ENCODE results near the gene VTI1A. TPM values are rescaled to one million over a fixed set of nuclear protein-coding genes. Genes with fewer than 3 reads are reported as not detected.

The VTI1A gene
- total and polyA plus RNA-seq, 2 of the 13 experiments (the other 11 are each of a cell fraction or from before 2014, with no cell fraction given) = 11.7 to 32.7 TPM

DNA sequence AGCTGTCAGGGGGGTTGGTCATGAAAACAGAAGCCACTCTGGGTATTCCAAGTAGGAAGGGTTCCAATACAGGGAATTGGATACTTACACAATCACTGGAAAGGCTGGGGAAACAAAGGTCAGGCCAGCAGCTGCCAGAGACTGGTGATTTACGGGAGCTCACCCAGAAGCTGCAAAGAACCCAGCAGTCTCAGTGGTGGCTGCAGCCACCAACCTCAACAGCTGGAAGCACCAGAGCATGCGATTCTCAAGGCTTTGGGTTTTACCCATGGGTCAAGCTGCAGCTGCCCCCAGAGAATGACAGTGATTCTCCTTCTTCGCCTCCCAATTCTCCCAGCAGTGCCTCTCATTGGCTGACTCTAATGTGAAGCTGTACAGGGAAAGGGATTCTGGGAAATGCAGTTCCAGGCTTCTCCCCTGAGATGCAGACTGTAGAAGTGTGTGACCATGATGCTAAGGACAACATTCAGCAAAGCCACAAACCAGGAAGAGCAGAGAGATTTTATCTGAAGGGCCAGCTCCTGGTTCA lies 395.9 kb downstream of the VTI1A start (continued):
- TF ChIP-seq EEA1 (CRISPR knock-in tag; IDR thresholded peaks at IDR 0.05; ENCODE audit: borderline replicate concordance) = no peak
- peak; percentile 89 for TF ChIP-seq ZNF143 (CRISPR knock-in tag; IDR thresholded peaks at IDR 0.05)
- TF ChIP-seq ZBTB20 (CRISPR knock-in tag; IDR thresholded peaks at IDR 0.05; ENCODE audit: borderline replicate concordance, low read depth) = no peak
- no peak for TF ChIP-seq ZNF749 (CRISPR knock-in tag; IDR thresholded peaks at IDR 0.05; ENCODE audit: borderline replicate concordance)
- TF ChIP-seq NCOA5 (CRISPR knock-in tag; IDR thresholded peaks at IDR 0.05) = no peak
- TF ChIP-seq MEIS2 (CRISPR knock-in tag; IDR thresholded peaks at IDR 0.05) = no peak
- no peak for TF ChIP-seq PHF21A (CRISPR knock-in tag; IDR thresholded peaks at IDR 0.05)
- no peak for TF ChIP-seq CBX1 (IDR thresholded peaks at IDR 0.05; ENCODE audit: low read depth)
- no peak for TF ChIP-seq YEATS2 (CRISPR knock-in tag; IDR thresholded peaks at IDR 0.05; ENCODE audit: borderline replicate concordance)
- peak; percentile 55 for TF ChIP-seq CEBPG (CRISPR knock-in tag; IDR thresholded peaks at IDR 0.05)
- no peak for TF ChIP-seq ZNF790 (CRISPR knock-in tag; IDR thresholded peaks at IDR 0.05; ENCODE audit: borderline replicate concordance)
- no peak for TF ChIP-seq ZSCAN21 (CRISPR knock-in tag; IDR thresholded peaks at IDR 0.05; ENCODE audit: borderline replicate concordance)
- 0 out of 2 replicates have a peak, but pooled peaks have one; percentile 9 for TF ChIP-seq NCOA2 (CRISPR knock-in tag; IDR thresholded peaks at IDR 0.05)
- no peak for TF ChIP-seq PATZ1 (CRISPR knock-in tag; IDR thresholded peaks at IDR 0.05)
- peak; percentile 36; the same call in 1 of the 2 replicates for TF ChIP-seq SALL1 (CRISPR knock-in tag; IDR thresholded peaks at IDR 0.05)
- TF ChIP-seq SMARCE1 (IDR thresholded peaks at IDR 0.05; ENCODE audit: borderline replicate concordance) = no peak
- no peak for TF ChIP-seq NR1H2 (CRISPR knock-in tag; IDR thresholded peaks at IDR 0.05; ENCODE audit: borderline replicate concordance, low read depth)
- 0 out of 2 replicates have a peak, but pooled peaks have one; percentile 21 for TF ChIP-seq ZNF230 (CRISPR knock-in tag; IDR thresholded peaks at IDR 0.05)
- TF ChIP-seq ZFY (CRISPR knock-in tag; IDR thresholded peaks at IDR 0.05) = 0 out of 2 replicates have a peak, but pooled peaks have one; percentile 6
- no peak for TF ChIP-seq SETDB1 (CRISPR knock-in tag; IDR thresholded peaks at IDR 0.05; ENCODE audit: borderline replicate concordance)
- 0 out of 2 replicates have a peak, but pooled peaks have one; percentile 3 for TF ChIP-seq ZNF33B (CRISPR knock-in tag; IDR thresholded peaks at IDR 0.05)
- TF ChIP-seq NFYB (CRISPR knock-in tag; IDR thresholded peaks at IDR 0.05) = peak; percentile 67
- TF ChIP-seq CREB1 (IDR thresholded peaks at IDR 0.05) = no peak
- peak; percentile 69 for TF ChIP-seq CREB1 (CRISPR knock-in tag; IDR thresholded peaks at IDR 0.05)
- no peak for TF ChIP-seq ZNF720 (CRISPR knock-in tag; IDR thresholded peaks at IDR 0.05)
- no peak for TF ChIP-seq POGK (CRISPR knock-in tag; conservative IDR thresholded peaks at IDR 0.05)
- TF ChIP-seq SNAPC2 (CRISPR knock-in tag; IDR thresholded peaks at IDR 0.05) = no peak

Data from HepG2 (cell line).